Inferior parietal cortex (tissue), 1 donor: Measurements from ENCODE around the gene SPC24.
"Not testable (repeated sequence)": the region's sequence is repeated elsewhere in the genome, so short reads cannot be mapped to it uniquely, and the experiment has no call there.

ENCODE experiments used
- DNase-seq: peaks from one replicate; pipeline ENCODE4 v3.0.0-alpha.2; 2016; ENCODE audit errors: extremely low spot score

Gene SPC24

GRCh38 chr19:11166281-11167142 lies 10.9 kb upstream of the SPC24 start:
- DNase-seq, result no peak

- no peak for DNase-seq
Measured at GRCh38 chr19:11165486-11166030, 10.0 kb upstream of the SPC24 start.

- DNase-seq, result peak; percentile 16
Measured at GRCh38 chr19:11164879-11165406, 9.4 kb upstream of the SPC24 start.

DNA sequence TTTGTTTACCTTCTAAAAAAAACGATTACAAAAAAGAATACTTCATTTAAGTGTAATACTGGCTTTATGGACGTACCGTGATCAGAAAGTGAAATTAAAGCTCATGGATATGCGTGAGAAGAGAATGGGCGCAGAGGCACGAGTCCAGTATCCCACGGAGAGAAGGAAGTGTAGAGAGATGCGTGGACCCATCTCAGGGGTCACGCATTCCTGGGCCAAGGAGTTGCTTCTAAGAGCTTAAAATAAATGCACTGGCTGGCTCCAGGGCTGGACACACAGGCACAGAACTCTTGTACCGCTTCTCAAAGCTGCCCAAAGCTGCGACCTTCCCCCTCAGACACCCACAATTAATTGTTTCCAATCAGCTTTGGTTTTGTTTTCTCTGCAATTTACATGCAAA lies 8.7 kb upstream of the SPC24 start:
- DNase-seq, result no peak

- DNase-seq, result not testable (repeated sequence)
Measured at GRCh38 chr19:11160440-11160768, 4.8 kb upstream of the SPC24 start.

- DNase-seq, result no peak
Measured at GRCh38 chr19:11159598-11160439, 4.2 kb upstream of the SPC24 start.

DNA sequence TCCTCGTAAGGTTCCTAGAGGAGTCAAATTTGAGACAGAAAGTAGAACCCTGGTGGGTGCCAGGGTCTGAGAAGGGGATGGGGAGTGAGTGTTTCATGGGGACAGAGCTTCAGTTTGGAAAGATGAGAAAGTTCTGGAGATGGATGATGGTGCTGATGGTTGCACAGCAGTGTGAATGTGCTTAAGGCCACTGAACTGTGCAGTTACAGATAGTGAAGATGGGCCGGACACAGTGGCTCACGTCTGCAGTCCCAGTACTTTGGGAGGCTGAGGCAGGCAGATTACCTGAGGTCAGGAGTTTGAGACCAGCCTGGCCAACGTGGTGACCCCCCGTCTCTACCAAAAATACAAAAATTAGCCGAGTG lies 917 bp downstream of the SPC24 start:
- no peak for DNase-seq

GRCh38 chr19:11152318-11153062 lies 3.1 kb downstream of the SPC24 start:
- DNase-seq, result no peak

DNA sequence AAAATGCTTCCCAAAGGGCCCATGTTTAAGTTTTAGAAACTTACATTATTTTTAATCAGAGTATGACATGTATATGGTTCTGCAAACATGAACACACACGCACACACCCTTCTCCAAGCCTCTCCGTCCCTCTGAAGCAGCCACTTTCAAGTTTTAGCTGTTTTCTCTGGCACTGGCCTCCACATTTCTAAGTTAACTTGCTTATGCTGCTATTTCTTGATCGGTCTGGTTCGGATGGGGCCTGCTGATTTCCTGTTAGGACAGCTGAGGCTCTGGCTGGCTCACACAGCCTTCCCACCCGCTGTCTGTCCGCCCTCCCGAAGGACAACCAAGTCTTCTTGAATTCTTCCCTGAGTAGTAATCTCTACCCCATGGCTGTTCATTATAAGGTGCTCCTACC lies 4.4 kb downstream of the SPC24 start:
- no peak for DNase-seq

GRCh38 chr19:11148001-11148400 lies 7.6 kb downstream of the SPC24 start:
- no peak for DNase-seq

DNA sequence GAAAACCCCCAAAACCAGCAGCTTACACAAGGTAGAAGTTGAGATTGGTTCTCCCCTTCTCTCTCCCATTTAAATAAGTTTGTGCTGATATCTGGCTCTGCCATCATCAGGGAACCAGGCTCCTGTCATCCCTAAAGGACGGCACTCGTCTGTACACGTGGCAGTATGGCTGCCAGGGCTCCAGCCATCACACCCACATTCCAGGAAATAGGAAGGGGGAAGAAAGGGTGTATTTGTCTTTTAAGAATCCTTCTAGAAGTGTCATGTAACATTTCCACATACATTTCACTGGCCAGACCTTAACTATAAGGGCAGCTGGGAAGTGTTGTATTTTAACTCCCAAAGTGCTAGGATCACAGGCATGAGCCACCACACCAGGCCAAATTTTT lies 10.1 kb downstream of the SPC24 start:
- DNase-seq, result no peak

DNA sequence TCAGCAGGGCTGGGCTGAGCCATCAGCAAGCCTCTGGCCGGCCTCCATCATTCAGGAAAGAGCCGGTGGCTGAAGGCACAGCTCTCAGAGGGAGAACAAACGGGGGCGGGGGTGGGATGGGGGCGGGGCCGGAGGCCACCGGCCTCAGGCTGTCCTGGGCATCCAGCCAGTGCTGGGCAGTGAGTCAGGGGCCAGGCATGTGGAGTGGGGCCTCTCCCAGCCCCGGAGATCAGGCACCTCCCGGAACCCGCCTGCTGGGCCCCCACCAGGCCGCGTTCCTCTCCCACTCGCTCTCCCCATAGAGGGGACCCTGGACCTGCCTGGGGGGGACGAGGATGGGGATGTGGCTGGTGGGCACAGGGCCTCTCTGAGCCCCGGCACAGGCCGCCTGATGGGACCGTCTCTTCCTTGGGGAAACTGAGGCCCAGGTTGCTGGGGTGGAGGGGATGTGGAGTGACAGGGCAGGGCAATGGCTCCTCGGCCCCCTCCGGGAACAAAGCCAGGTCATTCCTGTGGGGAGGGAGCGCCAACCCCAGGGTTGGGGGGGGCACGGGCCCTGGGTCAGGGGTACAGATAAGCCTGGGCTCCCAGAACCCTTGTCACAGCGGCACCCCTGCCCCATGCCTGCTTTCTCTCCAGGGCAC lies 12.9 kb downstream of the SPC24 start:
- DNase-seq, result no peak

- DNase-seq, result no peak
Measured at GRCh38 chr19:11141937-11142527, 13.6 kb downstream of the SPC24 start.

DNA sequence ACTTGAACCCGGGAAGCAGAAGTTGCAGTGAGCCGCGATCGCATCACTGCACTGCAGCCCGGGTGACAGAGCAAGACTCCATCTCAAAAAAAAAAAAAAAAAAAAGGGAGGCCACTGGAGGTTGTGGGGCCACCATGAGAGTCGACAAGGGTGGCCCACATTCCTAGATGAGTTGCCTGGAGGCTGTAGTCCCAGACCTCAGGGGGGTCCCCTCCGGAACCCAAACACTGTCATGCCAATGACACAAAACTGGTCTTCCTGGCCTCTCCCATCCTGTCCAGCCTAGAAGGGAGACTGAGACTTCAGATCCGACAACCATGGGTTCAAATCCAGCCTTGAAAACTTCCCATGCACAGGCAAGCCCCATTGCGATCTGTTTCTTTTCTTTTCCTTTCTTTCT lies 14.7 kb downstream of the SPC24 start:
- no peak for DNase-seq

DNA sequence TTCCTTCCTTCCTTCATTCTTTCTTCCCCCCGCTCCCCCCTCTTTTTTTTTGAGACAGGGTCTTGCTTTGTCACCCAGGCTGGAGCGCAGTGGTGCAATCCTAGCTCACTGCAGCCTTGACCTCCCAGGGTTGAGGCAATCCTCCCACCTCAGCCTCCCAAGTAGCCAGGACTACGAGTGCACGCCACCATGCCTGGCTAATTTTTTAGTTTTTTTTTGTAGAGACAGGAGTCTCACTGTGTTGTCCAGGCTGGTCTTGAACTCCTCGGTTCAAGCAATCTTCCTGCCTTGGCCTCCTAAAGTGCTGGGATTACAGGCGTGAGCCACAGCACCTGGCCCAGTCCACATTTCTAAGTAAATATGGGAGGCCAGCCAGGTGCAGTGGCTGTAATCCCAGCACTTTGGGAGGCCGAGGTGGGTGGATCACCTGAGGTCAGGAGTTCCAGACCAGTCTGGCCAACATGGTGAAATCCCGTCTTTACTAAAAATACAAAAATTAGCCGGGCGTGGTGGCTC lies 15.5 kb downstream of the SPC24 start:
- not testable (repeated sequence) for DNase-seq

DNA sequence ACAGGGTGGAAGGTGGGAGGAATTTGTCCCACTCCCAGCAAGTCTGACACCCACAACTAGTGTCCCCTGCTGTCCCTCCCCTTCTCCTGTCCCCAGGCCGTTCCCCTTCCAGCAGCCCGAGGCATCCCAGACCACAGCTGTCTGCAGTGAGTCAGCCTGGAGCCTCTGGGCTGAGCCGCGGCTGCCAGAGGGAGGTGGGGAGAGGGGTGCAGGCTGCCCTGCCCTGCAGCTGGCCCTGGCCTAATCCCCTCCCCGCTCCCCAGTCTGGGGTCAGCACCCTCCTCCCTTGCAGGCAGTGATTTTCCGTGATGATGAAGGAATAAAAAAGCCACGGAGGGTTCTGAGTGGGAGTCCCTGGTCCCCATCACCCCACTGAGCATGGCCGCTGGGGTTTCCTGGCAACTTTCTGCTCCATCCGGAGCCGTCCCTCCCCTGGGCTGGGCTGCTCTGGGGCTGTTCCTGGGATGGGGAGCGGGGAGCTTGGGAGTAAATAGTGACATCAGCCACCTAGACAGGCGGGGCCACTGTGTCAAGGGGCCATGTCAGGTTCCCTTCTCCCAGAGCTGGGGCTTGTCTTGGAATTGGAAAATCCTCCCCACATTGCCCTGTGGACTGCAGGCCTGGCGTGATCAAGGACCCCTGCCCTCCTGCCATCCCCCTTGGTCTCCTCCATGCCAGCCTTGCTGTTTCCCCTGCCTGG lies 16.8 kb downstream of the SPC24 start:
- DNase-seq, result no peak

GRCh38 chr19:11137542-11138384 lies 17.8 kb downstream of the SPC24 start:
- DNase-seq, result peak; percentile 81

DNA sequence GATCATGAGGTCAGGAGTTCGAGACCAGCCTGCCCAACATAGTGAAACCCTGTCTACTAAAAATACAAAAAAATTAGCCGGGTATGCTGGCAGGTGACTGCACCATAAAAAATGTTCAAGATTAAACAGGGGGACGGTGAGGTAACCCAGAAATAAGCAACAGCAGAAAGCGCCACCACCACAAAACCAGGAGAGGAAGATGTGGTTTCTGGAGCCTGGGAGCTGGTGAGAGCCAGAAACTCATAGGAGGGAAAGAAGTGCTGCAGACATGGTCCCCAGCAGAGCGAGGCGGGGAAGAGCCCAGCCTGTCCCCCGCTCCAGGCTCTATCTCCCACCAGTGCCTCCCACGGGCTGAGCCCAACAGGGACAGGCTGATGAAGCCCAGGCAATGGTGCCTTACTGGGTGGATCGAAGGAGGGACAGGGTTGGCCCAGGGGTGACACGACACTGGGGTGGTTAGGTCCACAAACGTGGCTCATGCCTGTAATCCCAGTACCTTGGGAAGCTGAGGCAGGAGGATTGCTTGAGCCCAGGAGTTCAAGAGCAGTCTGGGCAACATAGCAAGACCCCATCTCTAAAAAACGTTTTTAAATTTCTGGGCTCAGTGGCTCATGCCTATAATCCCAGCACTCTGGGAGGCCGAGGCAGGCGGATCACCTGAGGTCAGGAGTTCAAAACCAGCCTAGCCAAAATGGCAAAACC lies 19.0 kb downstream of the SPC24 start:
- no peak for DNase-seq

DNA sequence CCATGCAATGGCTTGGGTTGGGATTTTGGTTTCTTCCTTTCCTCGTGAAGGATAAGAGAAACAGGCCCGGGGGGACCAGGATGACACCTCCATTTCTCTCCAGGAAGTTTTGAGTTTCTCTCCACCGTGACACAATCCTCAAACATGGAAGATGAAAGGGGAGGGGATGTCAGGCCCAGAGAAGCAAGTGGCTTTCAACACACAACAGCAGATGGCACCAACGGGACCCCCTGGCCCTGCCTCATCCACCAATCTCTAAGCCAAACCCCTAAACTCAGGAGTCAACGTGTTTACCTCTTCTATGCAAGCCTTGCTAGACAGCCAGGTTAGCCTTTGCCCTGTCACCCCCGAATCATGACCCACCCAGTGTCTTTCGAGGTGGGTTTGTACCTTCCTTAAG lies 24.1 kb downstream of the SPC24 start:
- no peak for DNase-seq
